WTC11 (cell line): Measurements from ENCODE around the gene PARP2.

Source experiments
- E2F1 ChIP-seq: sonication (generic); formaldehyde crosslinking; IDR thresholded peaks from 2 replicates; pipeline ENCODE4 v1.8.0; 2022; ENCODE audit warnings: mild to moderate bottlenecking, missing genetic modification reagents
- FOXJ3 ChIP-seq: sonication (generic); formaldehyde crosslinking; IDR thresholded peaks from 2 replicates; pipeline ENCODE4 v1.9.0; 2021; ENCODE audit warnings: missing genetic modification reagents, mild to moderate bottlenecking, borderline replicate concordance
- FOXP4 ChIP-seq: sonication (generic); formaldehyde crosslinking; IDR thresholded peaks from 2 replicates; pipeline ENCODE4 v1.8.0; 2022; ENCODE audit warnings: mild to moderate bottlenecking, missing genetic modification reagents
- JUN ChIP-seq: sonication (generic); formaldehyde crosslinking; IDR thresholded peaks from 2 replicates; pipeline ENCODE4 v1.8.0; 2023; ENCODE audit warnings: mild to moderate bottlenecking, missing genetic modification reagents
- NFYB ChIP-seq: sonication (generic); formaldehyde crosslinking; conservative IDR thresholded peaks from 2 replicates; pipeline ENCODE4 v1.8.0; 2022; ENCODE audit warnings: low read depth, missing genetic modification reagents
- SP1 ChIP-seq: sonication (generic); formaldehyde crosslinking; conservative IDR thresholded peaks from 2 replicates; pipeline ENCODE4 v1.8.1; 2022; ENCODE audit warnings: missing genetic modification reagents
- TCF7 ChIP-seq: sonication (generic); formaldehyde crosslinking; IDR thresholded peaks from 2 replicates; pipeline ENCODE4 v1.8.0; 2022; ENCODE audit warnings: mild to moderate bottlenecking, low read depth, missing genetic modification reagents, moderate library complexity
- TEAD4 ChIP-seq: sonication (generic); formaldehyde crosslinking; IDR thresholded peaks from 2 replicates; pipeline ENCODE4 v1.8.0; 2022; ENCODE audit warnings: mild to moderate bottlenecking, missing genetic modification reagents
- TF ChIP-seq, protein P1 (sequence below): fragments of 200-600 bp; IDR thresholded peaks from 2 replicates; pipeline ENCODE4 v1.8.0; 2022; ENCODE audit warnings: antibody characterized with exemption
- TF ChIP-seq, protein P2 (sequence below): sonication (generic); formaldehyde crosslinking; IDR thresholded peaks from 2 replicates; pipeline ENCODE4 v1.8.0; 2023; ENCODE audit warnings: mild to moderate bottlenecking, missing genetic modification reagents
- TF ChIP-seq, protein P3 (sequence below): sonication (generic); formaldehyde crosslinking; IDR thresholded peaks from 2 replicates; pipeline ENCODE4 v1.8.1; 2022; ENCODE audit warnings: mild to moderate bottlenecking, missing genetic modification reagents, moderate library complexity, borderline replicate concordance

DNA sequence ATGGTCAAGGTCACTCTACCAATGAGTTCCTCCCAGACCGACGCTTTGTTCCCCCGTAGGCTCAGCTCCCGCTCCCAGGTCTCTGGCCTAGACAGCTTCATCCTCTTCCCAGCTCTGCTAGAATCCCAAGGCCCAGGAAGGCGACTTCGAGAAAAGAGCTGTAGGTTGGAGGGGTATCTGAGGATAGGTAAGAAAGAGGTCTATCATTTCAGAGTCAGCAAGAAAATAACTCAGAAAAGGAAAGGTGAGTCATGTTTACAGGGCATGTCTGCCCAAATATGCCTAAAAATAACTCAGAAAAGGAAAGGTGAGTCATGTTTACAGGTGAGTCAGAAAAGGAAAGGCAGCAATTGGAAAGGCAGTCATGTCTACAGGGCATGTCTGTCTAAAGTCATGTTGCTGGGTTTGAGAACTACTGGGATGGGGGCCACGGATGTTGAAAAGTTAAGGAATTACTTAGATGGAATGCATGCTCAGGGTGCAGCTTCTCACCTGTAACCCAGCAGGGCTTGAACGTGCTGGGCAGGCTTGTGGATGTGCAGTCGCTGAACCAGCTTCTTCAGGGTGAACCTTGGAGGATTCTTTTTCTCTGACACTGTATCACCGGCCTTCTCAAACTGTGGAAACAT lies 57.6 kb downstream of the PARP2 start:
- no peak for TF ChIP-seq NFYB (CRISPR knock-in tag)
- TF ChIP-seq SP1 (CRISPR knock-in tag), result no peak
- TF ChIP-seq JUN (CRISPR knock-in tag), result no peak
- TF ChIP-seq, protein P1, sequence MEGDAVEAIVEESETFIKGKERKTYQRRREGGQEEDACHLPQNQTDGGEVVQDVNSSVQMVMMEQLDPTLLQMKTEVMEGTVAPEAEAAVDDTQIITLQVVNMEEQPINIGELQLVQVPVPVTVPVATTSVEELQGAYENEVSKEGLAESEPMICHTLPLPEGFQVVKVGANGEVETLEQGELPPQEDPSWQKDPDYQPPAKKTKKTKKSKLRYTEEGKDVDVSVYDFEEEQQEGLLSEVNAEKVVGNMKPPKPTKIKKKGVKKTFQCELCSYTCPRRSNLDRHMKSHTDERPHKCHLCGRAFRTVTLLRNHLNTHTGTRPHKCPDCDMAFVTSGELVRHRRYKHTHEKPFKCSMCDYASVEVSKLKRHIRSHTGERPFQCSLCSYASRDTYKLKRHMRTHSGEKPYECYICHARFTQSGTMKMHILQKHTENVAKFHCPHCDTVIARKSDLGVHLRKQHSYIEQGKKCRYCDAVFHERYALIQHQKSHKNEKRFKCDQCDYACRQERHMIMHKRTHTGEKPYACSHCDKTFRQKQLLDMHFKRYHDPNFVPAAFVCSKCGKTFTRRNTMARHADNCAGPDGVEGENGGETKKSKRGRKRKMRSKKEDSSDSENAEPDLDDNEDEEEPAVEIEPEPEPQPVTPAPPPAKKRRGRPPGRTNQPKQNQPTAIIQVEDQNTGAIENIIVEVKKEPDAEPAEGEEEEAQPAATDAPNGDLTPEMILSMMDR, result no peak
- TF ChIP-seq E2F1 (CRISPR knock-in tag), result no peak
- TF ChIP-seq FOXP4 (CRISPR knock-in tag), result no peak
- TF ChIP-seq, protein P2, sequence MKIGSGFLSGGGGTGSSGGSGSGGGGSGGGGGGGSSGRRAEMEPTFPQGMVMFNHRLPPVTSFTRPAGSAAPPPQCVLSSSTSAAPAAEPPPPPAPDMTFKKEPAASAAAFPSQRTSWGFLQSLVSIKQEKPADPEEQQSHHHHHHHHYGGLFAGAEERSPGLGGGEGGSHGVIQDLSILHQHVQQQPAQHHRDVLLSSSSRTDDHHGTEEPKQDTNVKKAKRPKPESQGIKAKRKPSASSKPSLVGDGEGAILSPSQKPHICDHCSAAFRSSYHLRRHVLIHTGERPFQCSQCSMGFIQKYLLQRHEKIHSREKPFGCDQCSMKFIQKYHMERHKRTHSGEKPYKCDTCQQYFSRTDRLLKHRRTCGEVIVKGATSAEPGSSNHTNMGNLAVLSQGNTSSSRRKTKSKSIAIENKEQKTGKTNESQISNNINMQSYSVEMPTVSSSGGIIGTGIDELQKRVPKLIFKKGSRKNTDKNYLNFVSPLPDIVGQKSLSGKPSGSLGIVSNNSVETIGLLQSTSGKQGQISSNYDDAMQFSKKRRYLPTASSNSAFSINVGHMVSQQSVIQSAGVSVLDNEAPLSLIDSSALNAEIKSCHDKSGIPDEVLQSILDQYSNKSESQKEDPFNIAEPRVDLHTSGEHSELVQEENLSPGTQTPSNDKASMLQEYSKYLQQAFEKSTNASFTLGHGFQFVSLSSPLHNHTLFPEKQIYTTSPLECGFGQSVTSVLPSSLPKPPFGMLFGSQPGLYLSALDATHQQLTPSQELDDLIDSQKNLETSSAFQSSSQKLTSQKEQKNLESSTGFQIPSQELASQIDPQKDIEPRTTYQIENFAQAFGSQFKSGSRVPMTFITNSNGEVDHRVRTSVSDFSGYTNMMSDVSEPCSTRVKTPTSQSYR (CRISPR knock-in tag), result no peak
- no peak for TF ChIP-seq TEAD4 (CRISPR knock-in tag)
- TF ChIP-seq FOXJ3 (CRISPR knock-in tag), result no peak
- TF ChIP-seq, protein P3, sequence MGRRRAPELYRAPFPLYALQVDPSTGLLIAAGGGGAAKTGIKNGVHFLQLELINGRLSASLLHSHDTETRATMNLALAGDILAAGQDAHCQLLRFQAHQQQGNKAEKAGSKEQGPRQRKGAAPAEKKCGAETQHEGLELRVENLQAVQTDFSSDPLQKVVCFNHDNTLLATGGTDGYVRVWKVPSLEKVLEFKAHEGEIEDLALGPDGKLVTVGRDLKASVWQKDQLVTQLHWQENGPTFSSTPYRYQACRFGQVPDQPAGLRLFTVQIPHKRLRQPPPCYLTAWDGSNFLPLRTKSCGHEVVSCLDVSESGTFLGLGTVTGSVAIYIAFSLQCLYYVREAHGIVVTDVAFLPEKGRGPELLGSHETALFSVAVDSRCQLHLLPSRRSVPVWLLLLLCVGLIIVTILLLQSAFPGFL (CRISPR knock-in tag), result no peak
- no peak for TF ChIP-seq TCF7
